ENCODE results near the gene DOCK7.
A peak's percentile ranks its signal among the peaks of the same experiment; 100 is the strongest.

The DOCK7 gene

GRCh38 chr1:62687903-62688686 lies at the start of gene DOCK7:
Gene DOCK7 (minus strand): TSS chr1:62688386. CDS start chr1:62688264, 122 bp downstream.
- TF ChIP-seq CTCF (IDR thresholded peaks at IDR 0.05; ENCODE audit: extremely low read depth, missing control alignments), result no peak
- peak; percentile 86 for DNase-seq (ENCODE audit: low spot score)

GRCh38 chr1:62735491-62736171 lies 47.4 kb upstream of the DOCK7 start:
- no peak for TF ChIP-seq CTCF (IDR thresholded peaks at IDR 0.05; ENCODE audit: extremely low read depth, missing control alignments)
- DNase-seq (ENCODE audit: low spot score), result no peak

GRCh38 chr1:62732331-62732730 lies 44.1 kb upstream of the DOCK7 start:
- no peak for DNase-seq (ENCODE audit: low spot score)

GRCh38 chr1:62728963-62729362 lies 40.8 kb upstream of the DOCK7 start:
- TF ChIP-seq CTCF (IDR thresholded peaks at IDR 0.05; ENCODE audit: extremely low read depth, missing control alignments), result no peak
- DNase-seq (ENCODE audit: low spot score), result no peak

More at GRCh38 chr1:62732331-62732730, 44.1 kb upstream of the DOCK7 start:
- no peak for TF ChIP-seq CTCF (IDR thresholded peaks at IDR 0.05; ENCODE audit: extremely low read depth, missing control alignments)

- no peak for DNase-seq (ENCODE audit: low spot score)
- no peak for TF ChIP-seq CTCF (IDR thresholded peaks at IDR 0.05; ENCODE audit: extremely low read depth, missing control alignments)
Observed at GRCh38 chr1:62727656-62728407, 39.6 kb upstream of the DOCK7 start.

GRCh38 chr1:62726011-62726442 lies 37.8 kb upstream of the DOCK7 start:
- TF ChIP-seq CTCF (IDR thresholded peaks at IDR 0.05; ENCODE audit: extremely low read depth, missing control alignments), result no peak
- no peak for DNase-seq (ENCODE audit: low spot score)
